Right atrium auricular region (tissue), 2 donors: ENCODE data around the gene PUS10. TPM values are rescaled to one million over a fixed set of nuclear protein-coding genes. Genes with fewer than 3 reads are reported as not detected.
"Not testable (repeated sequence)": the region's sequence is repeated elsewhere in the genome, so short reads cannot be mapped to it uniquely, and the experiment has no call there.

Experiments used
- DNase-seq: peaks from one replicate; pipeline ENCODE4 v3.0.0-alpha.2; 2019; ENCODE audit warnings: low spot score
- H3K27ac ChIP-seq, 2 donors: fragments of 200-600 bp; sonication (generic); 1 replicate in 1 of 2; 2 replicates in 1 of 2; pipeline ENCODE4 v1.5.1; 2016 to 2019
- H3K27me3 ChIP-seq, 2 donors: fragments of 200-600 bp; sonication (generic); one replicate each; pipeline versions ENCODE4 v1.5.1 to v1.6.0; 2017 to 2019
- H3K36me3 ChIP-seq: fragments of 200-600 bp; sonication (generic); one replicate; pipeline ENCODE4 v1.5.1; 2016
- H3K4me1 ChIP-seq, 2 donors: fragments of 200-600 bp; sonication (generic); one replicate each; pipeline versions ENCODE4 v1.5.1 to v1.6.0; 2017 to 2019
- H3K4me3 ChIP-seq, 2 donors: fragments of 200-600 bp; sonication (generic); 1 replicate in 1 of 2; 2 replicates in 1 of 2; pipeline ENCODE4 v1.5.1; 2017 to 2019; ENCODE audit warnings: mild to moderate bottlenecking in 1 of 2, moderate library complexity in 1 of 2
- H3K9me3 ChIP-seq, 2 donors: fragments of 200-600 bp; sonication (generic); one replicate each; pipeline ENCODE4 v1.5.1; 2019
- CTCF ChIP-seq, 2 donors: fragments of 200-600 bp; sonication (generic); IDR thresholded peaks; one replicate each; pipeline ENCODE4 v1.5.1; 2019; ENCODE audit warnings: antibody characterized with exemption in 2 of 2
- total RNA-seq, 2 donors: library from RNA; depleted of rRNA; stranded (reverse); fragments of >200 nt; gene quantifications; one replicate each; pipeline ENCODE4 v1.1.0, GENCODE V29; 2016

The PUS10 gene
- total RNA-seq, 2 donors from 2014 or later, result 1.8 to 4.6 TPM

- Histone ChIP-seq H3K4me3 (no peak overlapping the region), H3K27ac (no peak overlapping the region), H3K27me3 (no peaks in the 10 kb centered on the region), H3K4me1 (no peaks in the 10 kb centered on the region), H3K36me3 (no peaks in the 10 kb centered on the region), H3K9me3 (peaks cover 0 to 12% of the 10 kb centered on the region in 2 donors)
- TF ChIP-seq CTCF (IDR thresholded peaks at IDR 0.05), result no peak
- DNase-seq, result no peak
These were observed 25.1 kb downstream of the PUS10 start for GRCh38 chr2:60992985-60993392.

GRCh38 chr2:60991644-60992043, 26.4 kb downstream of the PUS10 start:
- H3K4me1 ChIP-seq, result no peaks in the 10 kb centered on the region
- H3K9me3 ChIP-seq, result peaks cover 0 to 12% of the 10 kb centered on the region in 2 donors
- no peak overlapping the region for H3K27ac ChIP-seq
- DNase-seq, result no peak
- TF ChIP-seq CTCF (IDR thresholded peaks at IDR 0.05), result no peak
- no peaks in the 10 kb centered on the region for H3K36me3 ChIP-seq
- no peaks in the 10 kb centered on the region for H3K27me3 ChIP-seq
- H3K4me3 ChIP-seq, result no peak overlapping the region

- no peak for DNase-seq
- no peaks in the 10 kb centered on the region for H3K27me3 ChIP-seq
These were observed 28.8 kb downstream of the PUS10 start for GRCh38 chr2:60989259-60989658.

GRCh38 chr2:60987656-60988055, 30.4 kb downstream of the PUS10 start:
- peaks cover 0 to 12% of the 10 kb centered on the region in 2 donors for H3K9me3 ChIP-seq
- H3K27ac ChIP-seq, H3K27me3 ChIP-seq, DNase-seq, H3K36me3 ChIP-seq, H3K4me1 ChIP-seq, H3K4me3 ChIP-seq: not testable (repeated sequence)

More at GRCh38 chr2:60989259-60989658, 28.8 kb downstream of the PUS10 start:
- Histone ChIP-seq H3K4me1 (no peaks in the 10 kb centered on the region), H3K36me3 (no peaks in the 10 kb centered on the region), H3K4me3 (no peak overlapping the region), H3K27ac (no peak overlapping the region), H3K9me3 (peaks cover 0 to 12% of the 10 kb centered on the region in 2 donors)
- no peak for TF ChIP-seq CTCF (IDR thresholded peaks at IDR 0.05)

GRCh38 chr2:60987041-60987440, 31.0 kb downstream of the PUS10 start:
- peaks cover 0 to 9% of the 10 kb centered on the region in 2 donors for H3K9me3 ChIP-seq
- H3K27me3 ChIP-seq, result no peaks in the 10 kb centered on the region
- TF ChIP-seq CTCF (IDR thresholded peaks at IDR 0.05), result no peak

GRCh38 chr2:60984720-60985119, 33.3 kb downstream of the PUS10 start:
- Histone ChIP-seq H3K4me3 (no peak overlapping the region), H3K36me3 (no peaks in the 10 kb centered on the region), H3K4me1 (no peaks in the 10 kb centered on the region), H3K27me3 (no peaks in the 10 kb centered on the region), H3K9me3 (no peaks in the 10 kb centered on the region), H3K27ac (no peak overlapping the region)
- DNase-seq, result no peak
- no peak for TF ChIP-seq CTCF (IDR thresholded peaks at IDR 0.05)

More at GRCh38 chr2:60987041-60987440, 31.0 kb downstream of the PUS10 start:
- DNase-seq, result no peak
- H3K27ac ChIP-seq, result no peak overlapping the region
- no peaks in the 10 kb centered on the region for H3K36me3 ChIP-seq
- no peaks in the 10 kb centered on the region for H3K4me1 ChIP-seq
- H3K4me3 ChIP-seq, result no peak overlapping the region

- not testable (repeated sequence) for H3K9me3 ChIP-seq, DNase-seq, H3K27ac ChIP-seq
These were observed 36.0 kb downstream of the PUS10 start for GRCh38 chr2:60982066-60982465.

More at GRCh38 chr2:60982066-60982465, 36.0 kb downstream of the PUS10 start:
- not testable (repeated sequence) for H3K36me3 ChIP-seq, H3K4me3 ChIP-seq, H3K4me1 ChIP-seq, H3K27me3 ChIP-seq
